SU-DHL-6 (cell line): ENCODE measurements around the gene VPS37C.

Experiments
- H2AFZ ChIP-seq: fragments of 200-600 bp; sonication (generic); 2 replicates; pipeline ENCODE4 v1.6.1; 2014; ENCODE audit warnings: low read depth, mild to moderate bottlenecking, moderate library complexity, mixed read lengths, antibody characterized with exemption, low read length; ENCODE audit not compliant: severe bottlenecking
- H3F3A ChIP-seq: fragments of 200-600 bp; shearing (Covaris generic); 2 replicates; pipeline ENCODE4 v1.6.0; 2016; ENCODE audit warnings: antibody characterized with exemption, mild to moderate bottlenecking; ENCODE audit not compliant: insufficient read depth
- H3K27ac ChIP-seq: fragments of 200-600 bp; sonication (generic); 2 replicates; pipeline ENCODE4 v1.5.1; 2016; ENCODE audit warnings: low read depth, mild to moderate bottlenecking, low read length, moderate library complexity, mixed read lengths
- H3K27me3 ChIP-seq: fragments of 200-600 bp; sonication (generic), shearing (Covaris generic); 2 replicates; pipeline ENCODE4 v1.6.0; 2014; ENCODE audit warnings: mild to moderate bottlenecking, low read length
- H3K36me3 ChIP-seq: fragments of 200-600 bp; sonication (generic); 2 replicates; pipeline ENCODE4 v1.6.1; 2014; ENCODE audit warnings: mild to moderate bottlenecking, low read length, mixed read lengths
- H3K4me2 ChIP-seq: fragments of 300-600, 200-600 bp; shearing (Covaris generic), sonication (generic); 2 replicates; pipeline ENCODE4 v1.6.0; 2014; ENCODE audit warnings: low read length, low read depth, mild to moderate bottlenecking; ENCODE audit not compliant: poor library complexity, severe bottlenecking
- H3K4me3 ChIP-seq: fragments of 200-600 bp; sonication (generic); 2 replicates; pipeline ENCODE4 v1.5.1; 2014; ENCODE audit warnings: antibody characterized with exemption, low read length, mild to moderate bottlenecking, mixed read lengths; ENCODE audit not compliant: insufficient read depth, poor library complexity, severe bottlenecking
- H3K79me2 ChIP-seq: fragments of 200-600 bp; sonication (generic); 2 replicates; pipeline ENCODE4 v1.6.1; 2014; ENCODE audit warnings: mild to moderate bottlenecking, low read length, moderate library complexity; ENCODE audit not compliant: insufficient read depth
- H3K9ac ChIP-seq: fragments of 200-600 bp; sonication (generic); 2 replicates; pipeline ENCODE4 v1.7.0; 2014; ENCODE audit warnings: mild to moderate bottlenecking, low read length
- H3K9me2 ChIP-seq: fragments of 200-600 bp; sonication (generic); replicated peaks from 2 replicates; pipeline ENCODE4 v1.6.1; 2014; ENCODE audit warnings: low read length; ENCODE audit not compliant: insufficient read depth
- H3K9me3 ChIP-seq: fragments of 200-600 bp; sonication (generic); 2 replicates; pipeline ENCODE4 v1.6.1; 2014; ENCODE audit warnings: low read length, mixed read lengths; ENCODE audit not compliant: insufficient read depth
- H4K20me1 ChIP-seq: fragments of 200-600 bp; sonication (generic); 2 replicates; pipeline ENCODE4 v1.6.1; 2014; ENCODE audit warnings: low read depth, mild to moderate bottlenecking, antibody characterized with exemption, low read length, moderate library complexity, mixed read lengths
- EZH2phosphoT487 ChIP-seq: fragments of 200-600 bp; sonication (generic), shearing (Covaris generic); conservative IDR thresholded peaks from 2 replicates; pipeline ENCODE4 v1.6.1; 2018; ENCODE audit warnings: mild to moderate bottlenecking, antibody characterized with exemption, low read length, moderate library complexity, mixed read lengths
- TF ChIP-seq, protein P1 (sequence below): fragments of 200-600 bp; sonication (generic); IDR thresholded peaks from one replicate; pipeline ENCODE4 v1.5.1; 2017; ENCODE audit warnings: antibody characterized with exemption, mild to moderate bottlenecking, low read length, moderate library complexity; ENCODE audit not compliant: insufficient read depth, poor library complexity, severe bottlenecking

The VPS37C gene

DNA sequence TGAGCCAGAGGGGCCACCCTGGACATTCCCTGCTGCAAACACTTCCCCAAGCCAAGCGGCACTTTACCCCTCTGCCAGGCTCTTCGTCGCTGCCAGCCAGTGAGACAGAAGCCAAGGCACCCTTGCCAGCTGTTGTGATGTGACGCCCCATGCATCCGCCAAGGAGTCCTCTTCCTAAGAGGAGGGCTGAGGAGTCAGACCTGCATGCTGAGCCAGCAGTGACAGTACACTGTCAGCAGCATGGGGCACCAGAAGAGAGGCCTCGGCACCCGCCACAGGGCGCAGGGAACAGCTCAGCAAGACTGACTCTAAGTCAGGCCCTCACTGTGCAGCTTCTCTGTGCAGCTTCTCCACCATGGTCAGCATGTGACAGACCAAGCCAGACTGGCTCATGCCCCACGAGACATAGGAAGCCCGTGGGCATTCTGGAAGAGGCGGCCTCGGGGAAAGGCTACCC lies 26.4 kb downstream of the VPS37C start:
- no peaks in the 10 kb centered on the region for H4K20me1 ChIP-seq

DNA sequence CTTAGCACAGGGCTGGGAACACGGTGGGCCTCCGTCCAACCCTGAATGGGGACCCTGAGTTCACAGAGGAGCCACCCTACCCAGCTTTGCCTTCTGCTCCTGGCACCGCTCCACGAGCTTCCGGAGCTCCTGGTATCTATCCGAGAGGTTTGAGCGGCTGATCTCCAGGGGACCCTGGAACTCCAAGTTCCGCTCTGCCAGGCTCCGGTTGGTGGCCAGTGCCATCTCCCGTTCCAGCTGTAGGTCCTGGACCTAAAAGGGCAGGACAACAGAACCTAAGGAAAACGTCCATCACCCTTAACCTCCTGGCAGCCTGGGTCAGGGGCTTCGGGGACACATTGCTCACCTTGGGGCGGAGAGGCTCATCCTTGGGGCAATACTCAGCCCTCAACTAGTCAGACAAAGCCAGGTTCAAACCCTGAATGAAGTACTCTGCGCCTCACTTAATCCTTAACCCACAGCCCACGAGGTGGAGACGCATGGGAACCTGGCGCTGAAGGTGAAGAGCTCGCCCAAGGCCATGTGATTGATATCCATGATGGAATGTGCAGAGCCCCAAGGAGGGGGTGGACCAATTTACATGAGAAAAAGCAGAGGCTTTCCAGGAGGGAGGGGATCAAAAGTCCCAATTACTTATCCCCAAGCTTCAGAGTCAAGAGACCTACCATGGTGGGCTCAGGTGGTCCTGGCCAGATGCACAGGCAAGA lies 27.1 kb downstream of the VPS37C start:
- H3K36me3 ChIP-seq: no peaks in the 10 kb centered on the region
- H4K20me1 ChIP-seq: no peaks in the 10 kb centered on the region
- H3K9me3 ChIP-seq: no peaks in the 10 kb centered on the region
- no peaks in the 10 kb centered on the region for H3K27me3 ChIP-seq
- no peaks in the 10 kb centered on the region for H3F3A ChIP-seq
- H2AFZ ChIP-seq: no peak overlapping the region
- no peak overlapping the region for H3K9ac ChIP-seq
- H3K27ac ChIP-seq: no peak overlapping the region
- H3K9me2 ChIP-seq: no peaks in the 10 kb centered on the region
- no peaks in the 10 kb centered on the region for H3K79me2 ChIP-seq
- no peak overlapping the region for H3K4me2 ChIP-seq
- H3K4me3 ChIP-seq: no peak overlapping the region
- TF ChIP-seq, protein P1, sequence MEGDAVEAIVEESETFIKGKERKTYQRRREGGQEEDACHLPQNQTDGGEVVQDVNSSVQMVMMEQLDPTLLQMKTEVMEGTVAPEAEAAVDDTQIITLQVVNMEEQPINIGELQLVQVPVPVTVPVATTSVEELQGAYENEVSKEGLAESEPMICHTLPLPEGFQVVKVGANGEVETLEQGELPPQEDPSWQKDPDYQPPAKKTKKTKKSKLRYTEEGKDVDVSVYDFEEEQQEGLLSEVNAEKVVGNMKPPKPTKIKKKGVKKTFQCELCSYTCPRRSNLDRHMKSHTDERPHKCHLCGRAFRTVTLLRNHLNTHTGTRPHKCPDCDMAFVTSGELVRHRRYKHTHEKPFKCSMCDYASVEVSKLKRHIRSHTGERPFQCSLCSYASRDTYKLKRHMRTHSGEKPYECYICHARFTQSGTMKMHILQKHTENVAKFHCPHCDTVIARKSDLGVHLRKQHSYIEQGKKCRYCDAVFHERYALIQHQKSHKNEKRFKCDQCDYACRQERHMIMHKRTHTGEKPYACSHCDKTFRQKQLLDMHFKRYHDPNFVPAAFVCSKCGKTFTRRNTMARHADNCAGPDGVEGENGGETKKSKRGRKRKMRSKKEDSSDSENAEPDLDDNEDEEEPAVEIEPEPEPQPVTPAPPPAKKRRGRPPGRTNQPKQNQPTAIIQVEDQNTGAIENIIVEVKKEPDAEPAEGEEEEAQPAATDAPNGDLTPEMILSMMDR: no peak
- TF ChIP-seq EZH2phosphoT487: no peak

More for the DNA sequence above, 26.4 kb downstream of the VPS37C start:
- Histone ChIP-seq H3K9me2 (no peaks in the 10 kb centered on the region), H3K27ac (no peak overlapping the region), H3K9ac (no peak overlapping the region), H2AFZ (no peak overlapping the region), H3K4me2 (no peak overlapping the region), H3K79me2 (no peaks in the 10 kb centered on the region), H3K27me3 (no peaks in the 10 kb centered on the region), H3K36me3 (no peaks in the 10 kb centered on the region), H3K4me3 (no peak overlapping the region), H3K9me3 (no peaks in the 10 kb centered on the region), H3F3A (no peaks in the 10 kb centered on the region)
- TF ChIP-seq, protein P1: no peak
- TF ChIP-seq EZH2phosphoT487: no peak

DNA sequence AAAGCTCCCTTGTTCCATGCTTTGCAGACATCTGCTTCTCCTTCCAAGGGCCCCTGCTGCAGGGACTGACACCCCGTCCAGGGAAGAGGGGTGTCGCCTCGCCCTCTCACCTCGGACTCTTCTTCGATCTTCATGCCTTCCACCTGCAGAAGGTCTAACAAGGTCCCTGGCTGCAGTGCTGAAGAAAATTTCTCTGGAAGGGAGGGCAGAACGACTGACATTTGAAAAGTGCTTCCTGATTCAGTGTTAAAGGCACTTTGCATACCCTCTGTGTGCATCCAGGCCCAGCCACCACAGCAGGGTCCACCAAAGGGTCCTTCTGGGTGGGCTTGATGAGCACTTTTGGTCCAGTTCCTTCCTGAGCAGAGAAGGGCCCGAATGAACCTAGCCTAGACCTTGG lies 28.1 kb downstream of the VPS37C start:
- no peaks in the 10 kb centered on the region for H3K9me3 ChIP-seq
- H3K9me2 ChIP-seq: no peaks in the 10 kb centered on the region

More for the DNA sequence above, 28.1 kb downstream of the VPS37C start:
- Histone ChIP-seq H3F3A (no peaks in the 10 kb centered on the region), H2AFZ (no peak overlapping the region), H4K20me1 (no peaks in the 10 kb centered on the region), H3K27ac (no peak overlapping the region), H3K36me3 (no peaks in the 10 kb centered on the region), H3K4me3 (no peak overlapping the region), H3K79me2 (no peaks in the 10 kb centered on the region), H3K4me2 (no peak overlapping the region), H3K27me3 (no peaks in the 10 kb centered on the region), H3K9ac (no peak overlapping the region)
- TF ChIP-seq EZH2phosphoT487: no peak
- TF ChIP-seq, protein P1: no peak
